Measurements from ENCODE around the gene RPS18. TPM values are rescaled to one million over a fixed set of nuclear protein-coding genes. Genes with fewer than 3 reads are reported as not detected.

The RPS18 gene
- total and polyA plus RNA-seq, 2 of the 13 experiments (the other 11 are each of a cell fraction or from before 2014, with no cell fraction given): 3,896 to 5,806 TPM

DNA sequence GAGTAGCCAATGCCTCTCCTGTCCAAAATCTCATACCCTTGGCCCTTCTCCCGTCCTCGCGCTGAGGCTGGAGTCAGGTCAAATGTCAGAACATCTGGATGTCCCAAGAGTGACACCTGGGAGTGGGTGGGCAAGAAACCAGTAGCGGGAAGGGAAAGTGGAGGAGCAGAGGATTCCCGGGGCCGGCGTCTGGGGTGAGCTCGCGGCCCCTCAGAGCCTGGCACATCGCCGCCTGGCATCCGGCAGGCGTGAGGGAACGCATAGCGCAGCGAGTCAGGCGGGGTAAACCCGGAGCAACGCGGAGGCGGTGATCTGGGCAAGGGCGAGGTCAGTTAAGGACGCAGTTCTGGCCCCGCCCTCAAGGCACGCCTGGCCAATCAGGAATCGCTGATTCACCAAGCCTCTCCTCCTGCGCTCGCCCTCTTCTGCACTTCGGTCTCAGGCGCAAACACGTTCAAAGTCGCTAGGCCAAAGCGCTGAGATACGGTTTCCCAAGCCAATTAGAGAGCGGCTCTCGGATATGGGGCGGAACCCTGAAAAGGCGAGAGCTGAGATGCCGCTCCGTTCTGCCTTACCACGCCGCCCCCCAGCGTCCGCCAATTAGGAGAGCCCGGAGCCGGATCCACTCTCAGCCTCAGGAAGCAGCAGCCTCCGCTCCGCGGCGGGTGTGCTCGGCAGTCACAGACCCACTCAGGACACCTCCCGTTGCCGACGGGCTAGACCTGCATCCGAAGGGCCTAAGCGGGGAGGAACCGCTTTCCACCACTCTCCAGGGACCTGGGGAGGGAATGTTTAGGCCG lies 22.7 kb upstream of the RPS18 start (continued):
- TF ChIP-seq, protein P1, sequence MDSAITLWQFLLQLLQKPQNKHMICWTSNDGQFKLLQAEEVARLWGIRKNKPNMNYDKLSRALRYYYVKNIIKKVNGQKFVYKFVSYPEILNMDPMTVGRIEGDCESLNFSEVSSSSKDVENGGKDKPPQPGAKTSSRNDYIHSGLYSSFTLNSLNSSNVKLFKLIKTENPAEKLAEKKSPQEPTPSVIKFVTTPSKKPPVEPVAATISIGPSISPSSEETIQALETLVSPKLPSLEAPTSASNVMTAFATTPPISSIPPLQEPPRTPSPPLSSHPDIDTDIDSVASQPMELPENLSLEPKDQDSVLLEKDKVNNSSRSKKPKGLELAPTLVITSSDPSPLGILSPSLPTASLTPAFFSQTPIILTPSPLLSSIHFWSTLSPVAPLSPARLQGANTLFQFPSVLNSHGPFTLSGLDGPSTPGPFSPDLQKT (CRISPR knock-in tag; IDR thresholded peaks at IDR 0.05; ENCODE audit: borderline replicate concordance): no peak
- TF ChIP-seq SMC3 (IDR thresholded peaks at IDR 0.05; ENCODE audit: low read length): no peak
- TF ChIP-seq SKI (IDR thresholded peaks at IDR 0.05; ENCODE audit: partially characterized antibody): peak; percentile 63
- no peak for TF ChIP-seq ZBTB1 (CRISPR knock-in tag; IDR thresholded peaks at IDR 0.05; ENCODE audit: borderline replicate concordance)
- TF ChIP-seq AHR (CRISPR knock-in tag; IDR thresholded peaks at IDR 0.05): peak; percentile 71; the same call in 1 of the 2 replicates
- TF ChIP-seq ZNF138 (CRISPR knock-in tag; IDR thresholded peaks at IDR 0.05; ENCODE audit: low read depth): 0 out of 2 replicates have a peak, but pooled peaks have one; percentile 56
- TF ChIP-seq, protein P2, sequence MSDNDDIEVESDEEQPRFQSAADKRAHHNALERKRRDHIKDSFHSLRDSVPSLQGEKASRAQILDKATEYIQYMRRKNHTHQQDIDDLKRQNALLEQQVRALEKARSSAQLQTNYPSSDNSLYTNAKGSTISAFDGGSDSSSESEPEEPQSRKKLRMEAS (IDR thresholded peaks at IDR 0.05): 0 out of 2 replicates have a peak, but pooled peaks have one; percentile 76
- TF ChIP-seq ZBTB21 (CRISPR knock-in tag; IDR thresholded peaks at IDR 0.05): 0 out of 2 replicates have a peak, but pooled peaks have one; percentile 28
- TF ChIP-seq KAT7 (CRISPR knock-in tag; IDR thresholded peaks at IDR 0.05; ENCODE audit: borderline replicate concordance): peak; percentile 78
- peak; percentile 17; the same call in 1 of the 2 replicates for TF ChIP-seq RAD21 (CRISPR knock-in tag; IDR thresholded peaks at IDR 0.05)
- peak; percentile 59; the same call in 1 of the 2 replicates for TF ChIP-seq MAF1 (CRISPR knock-in tag; IDR thresholded peaks at IDR 0.05; ENCODE audit: borderline replicate concordance)
- TF ChIP-seq, protein P3, sequence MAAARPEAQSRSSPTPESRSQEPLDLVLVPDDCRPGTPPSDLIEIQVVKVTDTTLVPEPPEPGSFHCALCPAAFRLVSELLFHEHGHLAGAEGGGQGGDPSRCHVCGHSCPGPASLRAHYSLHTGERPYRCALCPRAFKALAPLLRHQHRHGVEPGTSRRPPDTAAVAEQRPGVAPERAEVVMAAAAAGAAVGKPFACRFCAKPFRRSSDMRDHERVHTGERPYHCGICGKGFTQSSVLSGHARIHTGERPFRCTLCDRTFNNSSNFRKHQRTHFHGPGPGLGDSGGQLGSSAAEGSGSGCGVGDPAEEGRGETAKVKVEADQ (CRISPR knock-in tag; IDR thresholded peaks at IDR 0.05; ENCODE audit: borderline replicate concordance): peak; percentile 8; the same call in 1 of the 2 replicates
- no peak for TF ChIP-seq ZSCAN12 (CRISPR knock-in tag; IDR thresholded peaks at IDR 0.05)
- no peak for TF ChIP-seq TAF15 (IDR thresholded peaks at IDR 0.05; ENCODE audit: low read depth, low read length, poor library complexity, severe bottlenecking)
- TF ChIP-seq, protein P4, sequence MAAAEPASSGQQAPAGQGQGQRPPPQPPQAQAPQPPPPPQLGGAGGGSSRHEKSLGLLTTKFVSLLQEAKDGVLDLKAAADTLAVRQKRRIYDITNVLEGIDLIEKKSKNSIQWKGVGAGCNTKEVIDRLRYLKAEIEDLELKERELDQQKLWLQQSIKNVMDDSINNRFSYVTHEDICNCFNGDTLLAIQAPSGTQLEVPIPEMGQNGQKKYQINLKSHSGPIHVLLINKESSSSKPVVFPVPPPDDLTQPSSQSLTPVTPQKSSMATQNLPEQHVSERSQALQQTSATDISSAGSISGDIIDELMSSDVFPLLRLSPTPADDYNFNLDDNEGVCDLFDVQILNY (CRISPR knock-in tag; conservative IDR thresholded peaks at IDR 0.05): no peak; the same call in 1 of the 2 replicates
- peak; percentile 24 for TF ChIP-seq TBL1XR1 (IDR thresholded peaks at IDR 0.05; ENCODE audit: borderline replicate concordance, low read length, partially characterized antibody)
- TF ChIP-seq, protein P5, sequence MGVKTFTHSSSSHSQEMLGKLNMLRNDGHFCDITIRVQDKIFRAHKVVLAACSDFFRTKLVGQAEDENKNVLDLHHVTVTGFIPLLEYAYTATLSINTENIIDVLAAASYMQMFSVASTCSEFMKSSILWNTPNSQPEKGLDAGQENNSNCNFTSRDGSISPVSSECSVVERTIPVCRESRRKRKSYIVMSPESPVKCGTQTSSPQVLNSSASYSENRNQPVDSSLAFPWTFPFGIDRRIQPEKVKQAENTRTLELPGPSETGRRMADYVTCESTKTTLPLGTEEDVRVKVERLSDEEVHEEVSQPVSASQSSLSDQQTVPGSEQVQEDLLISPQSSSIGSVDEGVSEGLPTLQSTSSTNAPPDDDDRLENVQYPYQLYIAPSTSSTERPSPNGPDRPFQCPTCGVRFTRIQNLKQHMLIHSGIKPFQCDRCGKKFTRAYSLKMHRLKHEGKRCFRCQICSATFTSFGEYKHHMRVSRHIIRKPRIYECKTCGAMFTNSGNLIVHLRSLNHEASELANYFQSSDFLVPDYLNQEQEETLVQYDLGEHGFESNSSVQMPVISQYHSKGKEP (CRISPR knock-in tag; IDR thresholded peaks at IDR 0.05): no peak
- TF ChIP-seq GATA4 (IDR thresholded peaks at IDR 0.05; ENCODE audit: borderline replicate concordance, low read depth): 0 out of 2 replicates have a peak, but pooled peaks have one; percentile 34
- no peak for TF ChIP-seq SNRNP70 (IDR thresholded peaks at IDR 0.05; ENCODE audit: low read depth, low read length)
- peak; percentile 23 for TF ChIP-seq CBX1 (IDR thresholded peaks at IDR 0.05; ENCODE audit: low read depth)
- TF ChIP-seq, protein P6, sequence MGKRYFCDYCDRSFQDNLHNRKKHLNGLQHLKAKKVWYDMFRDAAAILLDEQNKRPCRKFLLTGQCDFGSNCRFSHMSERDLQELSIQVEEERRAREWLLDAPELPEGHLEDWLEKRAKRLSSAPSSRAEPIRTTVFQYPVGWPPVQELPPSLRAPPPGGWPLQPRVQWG (CRISPR knock-in tag; IDR thresholded peaks at IDR 0.05; ENCODE audit: borderline replicate concordance, low read depth): no peak
- peak; percentile 86 for TF ChIP-seq DR1 (CRISPR knock-in tag; IDR thresholded peaks at IDR 0.05)
- no peak for TF ChIP-seq ZNF431 (CRISPR knock-in tag; IDR thresholded peaks at IDR 0.05; ENCODE audit: borderline replicate concordance, low read depth)
- 0 out of 2 replicates have a peak, but pooled peaks have one; percentile 20 for TF ChIP-seq MAFG (CRISPR knock-in tag; IDR thresholded peaks at IDR 0.05)
- no peak for TF ChIP-seq ARNT (IDR thresholded peaks at IDR 0.05)

Data from HepG2 (cell line).